GM11168 (cell line): ENCODE measurements around the gene APC.
"Not testable (repeated sequence)": the region's sequence is repeated elsewhere in the genome, so short reads cannot be mapped to it uniquely, and the experiment has no call there.

Experiments used
- in situ Hi-C: fragments of 300-500 bp; cut with MboI; formaldehyde crosslinking; loops from one replicate; pipeline ENCODE4 v1.12.0; 2022; ENCODE audit warnings: low sequenced_read_pairs; ENCODE audit not compliant: unreplicated experiment

The APC gene

GRCh38 chr5:112847306-112847705, 109.6 kb downstream of the APC start:
- in situ Hi-C loops, result no loop called here

- in situ Hi-C loops, result no loop called here
Observed at GRCh38 chr5:112848116-112848811, 110.6 kb downstream of the APC start.

- in situ Hi-C loops, result no loop called here
Observed at GRCh38 chr5:112849912-112850311, 112.2 kb downstream of the APC start.

- in situ Hi-C loops, result no loop called here
Observed at GRCh38 chr5:112854651-112855050, 117.0 kb downstream of the APC start.

- in situ Hi-C loops, result no loop called here
Observed at GRCh38 chr5:112857866-112858265, 120.2 kb downstream of the APC start.

GRCh38 chr5:112860571-112860928, 122.9 kb downstream of the APC start:
- in situ Hi-C loops, result not testable (repeated sequence)

GRCh38 chr5:112860929-112861637, 123.4 kb downstream of the APC start, which contains the start of gene SRP19:
SRP19 (plus strand) TSS chr5:112861287; CDS start chr5:112861377, 90 bp downstream.
- in situ Hi-C loops, result no loop called here

- in situ Hi-C loops, result no loop called here
Observed at GRCh38 chr5:112861638-112861985, 123.9 kb downstream of the APC start.

- in situ Hi-C loops, result no loop called here
Observed at GRCh38 chr5:112862085-112862484, 124.4 kb downstream of the APC start.

GRCh38 chr5:112863549-112863948, 125.9 kb downstream of the APC start:
- in situ Hi-C loops, result no loop called here

- in situ Hi-C loops, result no loop called here
Observed at GRCh38 chr5:112865128-112865527, 127.4 kb downstream of the APC start.

GRCh38 chr5:112866739-112867138, 129.1 kb downstream of the APC start:
- in situ Hi-C loops, result no loop called here

GRCh38 chr5:112867411-112867810, 129.7 kb downstream of the APC start:
- in situ Hi-C loops, result no loop called here

GRCh38 chr5:112869948-112870347, 132.3 kb downstream of the APC start:
- in situ Hi-C loops, result no loop called here

GRCh38 chr5:112870966-112871365, 133.3 kb downstream of the APC start:
- in situ Hi-C loops, result no loop called here

- in situ Hi-C loops, result no loop called here
Observed at GRCh38 chr5:112876362-112876761, 138.7 kb downstream of the APC start.

GRCh38 chr5:112878101-112878500, 140.4 kb downstream of the APC start:
- in situ Hi-C loops, result no loop called here

- in situ Hi-C loops, result no loop called here
Observed at GRCh38 chr5:112878760-112879159, 141.1 kb downstream of the APC start.

GRCh38 chr5:112880219-112880964, 142.7 kb downstream of the APC start:
- in situ Hi-C loops, result no loop called here

- in situ Hi-C loops, result no loop called here
Observed at GRCh38 chr5:112883192-112883591, 145.5 kb downstream of the APC start.

- in situ Hi-C loops, result no loop called here
Observed at GRCh38 chr5:112885001-112885400, 147.3 kb downstream of the APC start.
